Calu3 (cell line): ENCODE measurements around the gene TMED7. TPM values are rescaled to one million over a fixed set of nuclear protein-coding genes. Genes with fewer than 3 reads are reported as not detected.

Experiments used
- BruUV-seq: library from RNA; stranded (reverse); fragments of 400-500 nt; replicated peaks from 2 replicates; lab custom pipeline; 2021; lab: Mats Ljungman, UMichigan
- CTCF ChIA-PET: fragments of 300-600 bp; sonication (Branson Sonifier 250); formaldehyde crosslinking; loops from one replicate; lab custom pipeline; 2022; ENCODE audit warnings: antibody characterized with exemption; lab: Charles Lee
- DNase-seq: peaks from one replicate; pipeline ENCODE4 v3.0.0; 2022
- H3K27ac Mint-ChIP-seq: one replicate; pipeline ENCODE4 v1.8.0; 2022; ENCODE audit warnings: mixed read lengths; ENCODE audit not compliant: unreplicated experiment
- H3K27me3 Mint-ChIP-seq: one replicate; pipeline ENCODE4 v1.8.0; 2022; ENCODE audit warnings: mixed read lengths; ENCODE audit not compliant: unreplicated experiment
- H3K36me3 Mint-ChIP-seq: one replicate; pipeline ENCODE4 v1.8.0; 2022; ENCODE audit warnings: mild to moderate bottlenecking, moderate library complexity, mixed read lengths; ENCODE audit not compliant: insufficient read depth, unreplicated experiment
- H3K4me1 Mint-ChIP-seq: one replicate; pipeline ENCODE4 v1.8.0; 2022; ENCODE audit warnings: mild to moderate bottlenecking, low read depth, mixed read lengths; ENCODE audit not compliant: unreplicated experiment
- H3K4me3 Mint-ChIP-seq: one replicate; pipeline ENCODE4 v1.8.0; 2022; ENCODE audit warnings: mild to moderate bottlenecking, low read depth, moderate library complexity, mixed read lengths; ENCODE audit not compliant: unreplicated experiment
- H3K9me3 Mint-ChIP-seq: one replicate; pipeline ENCODE4 v1.8.0; 2022; ENCODE audit warnings: low read depth, mixed read lengths; ENCODE audit not compliant: unreplicated experiment
- CTCF ChIP-seq: fragments of 200-600 bp; IDR thresholded peaks from one replicate; pipeline ENCODE4 v1.8.0; 2022; ENCODE audit warnings: antibody characterized with exemption; ENCODE audit not compliant: unreplicated experiment
- intact Hi-C: fragments of 100-400 bp; cut with micrococcal nuclease; formaldehyde crosslinking; loops from one replicate; pipeline ENCODE4 v1.10.0; 2022; ENCODE audit not compliant: unreplicated experiment
- total RNA-seq: library from RNA; stranded (reverse); gene quantifications from 2 replicates; pipeline ENCODE4 v1.2.3, GENCODE V29; 2022

TMED7 gene
- total RNA-seq, 1 experiment from 2014 or later: 137 TPM

GRCh38 chr5:115629903-115630302, 4.1 kb upstream of the TMED7 start:
- CTCF ChIA-PET: no interaction called here
- no peak for DNase-seq
- intact Hi-C loops: loop anchor here (5.0 kb wide), 1 partner anchor 257 kb away; no protein-coding TSS in a partner anchor

GRCh38 chr5:115627295-115627865, 1.5 kb upstream of the TMED7 start:
- H3K36me3 Mint-ChIP-seq: no peaks in the 10 kb centered on the region
- no peak for DNase-seq
- no TSS peak for BruUV-seq
- H3K27me3 Mint-ChIP-seq: no peaks in the 10 kb centered on the region
- no peak for TF ChIP-seq CTCF
- intact Hi-C loops: no loop called here
- H3K9me3 Mint-ChIP-seq: no peaks in the 10 kb centered on the region
- H3K4me3 Mint-ChIP-seq: no peak overlapping the region
- CTCF ChIA-PET: no interaction called here
- no peak overlapping the region for H3K27ac Mint-ChIP-seq
- peaks cover 6% of the 10 kb centered on the region for H3K4me1 Mint-ChIP-seq

More at GRCh38 chr5:115629903-115630302, 4.1 kb upstream of the TMED7 start:
- TF ChIP-seq CTCF: no peak
- Mint-ChIP-seq H3K27me3 (no peaks in the 10 kb centered on the region), H3K9me3 (no peaks in the 10 kb centered on the region), H3K4me1 (no peaks in the 10 kb centered on the region), H3K4me3 (no peak overlapping the region), H3K36me3 (no peaks in the 10 kb centered on the region), H3K27ac (no peak overlapping the region)
- no TSS peak for BruUV-seq

- intact Hi-C loops: no loop called here
- no peaks in the 10 kb centered on the region for H3K27me3 Mint-ChIP-seq
These were observed 598 bp upstream of the TMED7 start for GRCh38 chr5:115626445-115626823.

GRCh38 chr5:115624994-115625393, 842 bp downstream of the TMED7 start:
- H3K27ac Mint-ChIP-seq: no peak overlapping the region
- H3K27me3 Mint-ChIP-seq: no peaks in the 10 kb centered on the region
- CTCF ChIA-PET: interaction anchor here (1.4 to 2.0 kb wide), 3 partner anchors 8 to 10 kb away, joined by 4 to 7 read pairs (median 7); no protein-coding TSS in a partner anchor
- BruUV-seq: TSS peak; percentile 44
- no peak for DNase-seq
- intact Hi-C loops: no loop called here
- H3K4me3 Mint-ChIP-seq: no peak overlapping the region
- peaks cover 20% of the 10 kb centered on the region for H3K4me1 Mint-ChIP-seq
- H3K9me3 Mint-ChIP-seq: no peaks in the 10 kb centered on the region
- H3K36me3 Mint-ChIP-seq: peaks cover 8% of the 10 kb centered on the region
- no peak for TF ChIP-seq CTCF

More at GRCh38 chr5:115626445-115626823, 598 bp upstream of the TMED7 start:
- Mint-ChIP-seq H3K27ac (no peak overlapping the region), H3K4me1 (peaks cover 16% of the 10 kb centered on the region), H3K4me3 (no peak overlapping the region), H3K9me3 (no peaks in the 10 kb centered on the region), H3K36me3 (no peaks in the 10 kb centered on the region)
- CTCF ChIA-PET: interaction anchor here (0.7 kb wide), 2 partner anchors 46 to 401 kb away, joined by 4 to 7 read pairs; no protein-coding TSS in a partner anchor
- TF ChIP-seq CTCF: no peak
- BruUV-seq: TSS peak; percentile 96
- DNase-seq: no peak
